OCI-LY7 (cell line): ENCODE data around the gene FOXJ1. TPM values are rescaled to one million over a fixed set of nuclear protein-coding genes. Genes with fewer than 3 reads are reported as not detected.
A peak's percentile ranks its signal among the peaks of the same experiment; 100 is the strongest.

Experiments used
- BruUV-seq: library from RNA; stranded (reverse); fragments of 400-500 nt; replicated peaks from 2 replicates; lab custom pipeline; 2021; lab: Mats Ljungman, UMichigan
- CTCF ChIA-PET: fragments of 300-600 bp; sonication (Branson Sonifier 250); formaldehyde crosslinking; loops from one replicate; lab custom pipeline; 2022; ENCODE audit warnings: antibody characterized with exemption; ENCODE audit not compliant: unreplicated experiment; lab: Charles Lee
- POLR2A ChIA-PET: fragments of 300-600 bp; sonication (Branson Sonifier 250); formaldehyde crosslinking; loops from one replicate; lab custom pipeline; 2022; ENCODE audit warnings: antibody characterized with exemption; lab: Charles Lee
- DNase-seq: peaks from one replicate; pipeline ENCODE4 v3.0.0-alpha.2; 2015; ENCODE audit warnings: low spot score
- H2AFZ ChIP-seq: fragments of 200-600 bp; sonication (generic), shearing (Covaris generic); 2 replicates; pipeline ENCODE4 v1.6.1; 2014; ENCODE audit warnings: mild to moderate bottlenecking, antibody characterized with exemption, low read length, moderate library complexity
- H3K27ac ChIP-seq: fragments of 200-600 bp; sonication (generic); 2 replicates; pipeline ENCODE4 v1.5.1; 2014; ENCODE audit warnings: mixed run types, low read depth, mild to moderate bottlenecking, moderate library complexity, low read length, inconsistent platforms; ENCODE audit not compliant: poor library complexity, severe bottlenecking
- H3K36me3 ChIP-seq: fragments of 200-600 bp; sonication (generic); 2 replicates; pipeline ENCODE4 v1.6.1; 2014; ENCODE audit warnings: mild to moderate bottlenecking, antibody characterized with exemption, low read length, moderate library complexity, mixed read lengths; ENCODE audit not compliant: insufficient read depth
- H3K4me1 ChIP-seq: fragments of 200-600 bp; sonication (generic); 2 replicates; pipeline ENCODE4 v1.5.1; 2014; ENCODE audit warnings: mild to moderate bottlenecking, low read length; ENCODE audit not compliant: insufficient read depth, poor library complexity, severe bottlenecking
- H3K4me2 ChIP-seq: fragments of 200-600 bp; sonication (generic); 2 replicates; pipeline ENCODE4 v1.6.1; 2014; ENCODE audit warnings: mild to moderate bottlenecking, low read length
- H3K4me3 ChIP-seq: fragments of 200-600 bp; sonication (generic); 2 replicates; pipeline ENCODE4 v1.5.1; 2014; ENCODE audit warnings: mild to moderate bottlenecking, low read depth, low read length; ENCODE audit not compliant: poor library complexity, severe bottlenecking
- H3K79me2 ChIP-seq: fragments of 200-600 bp; sonication (generic); 2 replicates; pipeline ENCODE4 v1.6.1; 2016; ENCODE audit warnings: low read depth, mild to moderate bottlenecking, low read length, moderate library complexity, mixed read lengths; ENCODE audit not compliant: insufficient read depth
- H3K9me2 ChIP-seq: fragments of 200-600 bp; sonication (generic); 2 replicates; pipeline ENCODE4 v1.6.1; 2016; ENCODE audit warnings: mild to moderate bottlenecking, low read length, mixed read lengths; ENCODE audit not compliant: insufficient read depth
- H3K9me3 ChIP-seq: fragments of 200-600 bp; sonication (generic); 2 replicates; pipeline ENCODE4 v1.6.1; 2014; ENCODE audit warnings: mild to moderate bottlenecking, mixed run types, low read length, mixed read lengths
- H4K20me1 ChIP-seq: fragments of 200-600 bp; sonication (generic); 2 replicates; pipeline ENCODE4 v1.6.1; 2014; ENCODE audit warnings: mild to moderate bottlenecking, antibody characterized with exemption, low read length, moderate library complexity, mixed read lengths; ENCODE audit not compliant: insufficient read depth
- CTCF ChIP-seq: fragments of 200-600 bp; sonication (generic); conservative IDR thresholded peaks from 2 replicates; pipeline ENCODE4 v1.5.1; 2014; ENCODE audit warnings: mild to moderate bottlenecking, antibody characterized with exemption, low read length, moderate library complexity, mixed read lengths
- EZH2phosphoT487 ChIP-seq: fragments of 200-600 bp; sonication (generic); IDR thresholded peaks from 2 replicates; pipeline ENCODE4 v1.6.1; 2018; ENCODE audit warnings: low read depth, borderline replicate concordance, mild to moderate bottlenecking, mixed run types, antibody characterized with exemption, low read length, moderate library complexity, mixed read lengths
- intact Hi-C: fragments of 100-400 bp; cut with micrococcal nuclease; formaldehyde crosslinking; loops from one replicate; pipeline ENCODE4 v1.10.0; 2022; ENCODE audit not compliant: unreplicated experiment
- total RNA-seq, 2 experiments: library from RNA; depleted of rRNA in 1 of 2; stranded (reverse); fragments of >200 nt in 1 of 2; shearing (Covaris generic) in 1 of 2; gene quantifications; 2 replicates each; pipeline ENCODE4 v1.2.3, GENCODE V29; 2014 to 2022

The FOXJ1 gene
- total RNA-seq, 2 experiments from 2014 or later = not detected

DNA sequence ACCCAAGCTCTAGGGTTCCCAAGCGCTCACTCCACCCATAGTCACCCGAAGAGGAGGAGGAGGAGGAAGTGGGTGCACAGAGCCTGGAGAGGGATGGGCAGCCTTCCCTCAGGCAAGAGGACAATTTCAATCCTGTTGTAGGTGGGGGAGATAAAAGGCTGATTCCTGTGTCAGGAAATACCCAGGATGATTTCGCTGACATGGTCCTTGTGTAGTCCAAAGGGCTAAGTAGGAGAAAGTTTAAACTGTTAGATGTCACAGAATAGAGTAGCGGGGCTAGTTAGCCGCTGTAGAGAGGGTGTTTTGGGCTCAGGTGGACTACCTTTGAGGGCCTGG is 36.2 kb downstream of the FOXJ1 start:
- H2AFZ ChIP-seq = no peak overlapping the region
- H3K4me2 ChIP-seq = no peak overlapping the region
- BruUV-seq = no TSS peak
- CTCF ChIA-PET = interaction anchor here (0.5 to 1.6 kb wide), 3 partner anchors 87 to 480 kb away, joined by 3 to 6 read pairs (median 5); no protein-coding TSS in a partner anchor
- TF ChIP-seq CTCF (no peak), EZH2phosphoT487 (no peak)
- POLR2A ChIA-PET = interaction anchor here (1.5 to 2.5 kb wide), 2 partner anchors 74 to 250 kb away, joined by 3 to 12 read pairs; no protein-coding TSS in a partner anchor
- H3K4me3 ChIP-seq = no peak overlapping the region
- no peak overlapping the region for H3K27ac ChIP-seq
- H3K9me3 ChIP-seq = no peaks in the 10 kb centered on the region
- peaks cover 20% of the 10 kb centered on the region for H3K36me3 ChIP-seq
- DNase-seq = no peak
- intact Hi-C loops = loop anchor here (10.0 kb wide), 1 partner anchor 200 kb away; the partner anchor contains the start of gene MRPL38
- H3K4me1 ChIP-seq = peaks cover 29% of the 10 kb centered on the region
- H3K79me2 ChIP-seq = peaks cover 10% of the 10 kb centered on the region; the same call in 1 of the 2 replicates
- no peaks in the 10 kb centered on the region for H4K20me1 ChIP-seq
- no peaks in the 10 kb centered on the region for H3K9me2 ChIP-seq

DNA sequence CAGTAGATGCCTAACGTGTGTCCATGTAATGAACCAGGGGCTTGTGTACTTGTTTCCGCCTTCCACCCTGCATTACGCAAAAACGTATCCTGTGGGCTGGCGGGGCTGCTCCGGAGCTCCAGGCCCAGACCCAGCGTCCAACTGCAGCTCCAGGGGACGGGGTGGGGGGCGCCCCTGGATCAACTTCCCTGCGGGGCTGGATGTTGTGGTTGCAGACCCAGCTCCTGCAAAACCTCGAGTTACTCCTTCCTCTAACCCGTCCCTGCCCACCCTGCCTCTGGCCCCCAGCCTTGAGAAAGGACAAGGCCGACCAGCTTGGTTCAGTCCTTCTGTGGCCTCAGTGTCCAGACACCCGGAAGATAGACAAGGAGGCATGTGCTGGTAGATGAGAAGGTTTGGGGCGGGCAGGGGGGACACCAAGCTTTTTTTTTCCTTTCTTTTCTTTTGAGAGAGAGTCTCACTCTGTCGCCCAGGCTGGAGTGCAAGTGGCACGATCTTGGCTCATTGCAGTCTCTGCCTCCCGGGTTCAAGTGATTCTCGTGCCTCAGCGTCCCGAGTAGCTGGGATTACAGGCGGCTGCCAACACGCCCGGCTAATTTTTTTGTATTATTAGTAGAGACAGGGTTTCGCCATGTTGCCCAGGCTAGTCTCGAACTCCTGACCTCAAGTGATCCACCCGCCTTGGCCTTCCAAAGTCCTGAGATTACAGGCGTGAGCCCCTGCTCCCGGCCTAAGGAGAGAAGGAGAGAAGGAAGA is 36.7 kb downstream of the FOXJ1 start:
- BruUV-seq = TSS peak; percentile 99
- H3K79me2 ChIP-seq = peaks cover 10% of the 10 kb centered on the region; the same call in 1 of the 2 replicates
- H3K4me3 ChIP-seq = peak overlapping the region; percentile 79
- intact Hi-C loops = loop anchor here (10.0 kb wide), 1 partner anchor 200 kb away; the partner anchor contains the start of gene MRPL38
- H3K9me2 ChIP-seq = no peaks in the 10 kb centered on the region
- no peaks in the 10 kb centered on the region for H3K9me3 ChIP-seq
- H3K27ac ChIP-seq = peak overlapping the region; percentile 32
- H3K36me3 ChIP-seq = peaks cover 26% of the 10 kb centered on the region
- ChIA-PET POLR2A (interaction anchor here (0.6 to 2.5 kb wide), 10 partner anchors 16 to 441 kb away, joined by 3 to 12 read pairs (median 4); no protein-coding TSS in a partner anchor), CTCF (interaction anchor here (0.5 to 1.6 kb wide), 5 partner anchors 85 to 479 kb away, joined by 3 to 10 read pairs (median 5); no protein-coding TSS in a partner anchor)
- no peak for DNase-seq
- peak overlapping the region; percentile 90 for H3K4me2 ChIP-seq
- H2AFZ ChIP-seq = peak overlapping the region; percentile 80
- H4K20me1 ChIP-seq = no peaks in the 10 kb centered on the region
- peaks cover 29% of the 10 kb centered on the region for H3K4me1 ChIP-seq
- no peak for TF ChIP-seq EZH2phosphoT487
- no peak for TF ChIP-seq CTCF
